CD4-positive, alpha-beta T cell treated with Interferon alpha-2 for 1 hour (primary cell): Measurements from ENCODE around the gene IQGAP3.
A peak's percentile ranks its signal among the peaks of the same experiment; 100 is the strongest.

Experiments used
- DNase-seq, 2 donors: peaks; one replicate each; pipeline ENCODE4 v3.0.0-alpha.2; 2020 to 2022

IQGAP3 gene

GRCh38 chr1:156495401-156496140, 76.8 kb downstream of the IQGAP3 start:
- DNase-seq: no peak

GRCh38 chr1:156494309-156494895, 78.0 kb downstream of the IQGAP3 start:
- DNase-seq: no peak

DNA sequence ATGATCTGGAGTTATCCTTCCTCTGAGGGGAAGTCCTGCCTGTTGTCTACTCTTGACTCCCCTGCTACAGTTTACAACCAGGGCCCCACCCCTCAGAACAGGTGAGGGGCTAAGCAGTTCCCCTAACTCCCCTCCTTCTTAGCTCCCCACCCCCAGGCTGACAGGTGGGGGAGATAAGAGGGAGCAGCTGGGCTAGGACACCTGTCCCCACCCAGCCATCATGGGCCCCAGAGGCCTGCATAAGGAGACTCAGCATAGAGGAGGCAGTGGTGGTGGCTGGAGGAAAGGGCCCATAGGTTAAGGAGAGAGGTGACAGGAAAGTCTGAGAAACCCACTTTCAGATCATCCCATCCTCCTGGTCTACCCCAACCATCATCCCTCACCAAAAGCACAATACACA, 78.6 kb downstream of the IQGAP3 start:
- DNase-seq: no peak

DNA sequence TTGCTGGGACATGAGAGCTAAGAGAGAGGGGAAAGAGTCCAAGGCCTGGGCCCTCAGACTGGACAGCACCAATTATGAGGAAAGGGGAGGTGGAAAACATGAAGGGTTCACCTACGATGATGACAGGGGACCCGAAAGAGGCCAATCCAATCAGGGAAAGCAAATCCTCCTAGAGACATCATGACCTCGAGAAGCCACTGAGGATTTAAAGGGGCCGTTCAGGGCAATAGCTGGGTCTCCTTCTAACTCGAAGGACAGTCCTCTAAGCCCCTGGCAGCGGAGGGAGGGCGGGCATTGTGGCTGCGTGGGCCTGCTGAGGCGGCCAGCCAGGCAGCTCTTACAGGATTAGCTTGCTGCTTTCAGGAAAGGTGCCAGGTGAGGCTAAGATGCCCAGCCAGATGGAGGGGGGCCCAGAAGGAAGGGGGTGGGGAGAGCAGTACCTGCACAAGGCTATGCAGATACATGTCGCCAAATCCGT, 79.2 kb downstream of the IQGAP3 start:
- no peak for DNase-seq

DNA sequence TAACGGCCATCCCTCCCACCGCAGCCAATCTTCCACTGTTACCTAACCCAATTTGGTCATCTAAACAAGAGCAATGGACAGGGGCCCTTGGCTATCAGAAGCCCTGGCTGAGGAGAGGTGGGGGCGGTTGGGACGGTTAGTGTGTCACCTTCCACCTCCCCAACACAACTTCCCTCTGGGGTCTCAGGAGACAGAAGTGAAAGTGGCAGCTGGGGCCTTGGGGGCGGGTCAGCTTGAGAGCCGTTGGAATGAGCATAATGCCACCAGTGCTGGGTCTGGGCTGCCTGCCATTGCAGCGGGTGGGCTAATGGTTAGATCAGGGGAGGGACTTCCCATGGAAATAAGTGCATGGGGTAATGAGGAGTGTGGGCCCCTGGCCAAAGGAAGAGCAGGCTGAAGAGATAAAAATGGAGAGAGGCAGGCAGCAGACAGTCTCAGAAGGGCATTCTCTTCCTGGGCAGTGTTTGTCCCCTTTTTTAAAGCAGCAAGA, 79.7 kb downstream of the IQGAP3 start:
- DNase-seq: peak in 1 of 2 donors; percentile 57

DNA sequence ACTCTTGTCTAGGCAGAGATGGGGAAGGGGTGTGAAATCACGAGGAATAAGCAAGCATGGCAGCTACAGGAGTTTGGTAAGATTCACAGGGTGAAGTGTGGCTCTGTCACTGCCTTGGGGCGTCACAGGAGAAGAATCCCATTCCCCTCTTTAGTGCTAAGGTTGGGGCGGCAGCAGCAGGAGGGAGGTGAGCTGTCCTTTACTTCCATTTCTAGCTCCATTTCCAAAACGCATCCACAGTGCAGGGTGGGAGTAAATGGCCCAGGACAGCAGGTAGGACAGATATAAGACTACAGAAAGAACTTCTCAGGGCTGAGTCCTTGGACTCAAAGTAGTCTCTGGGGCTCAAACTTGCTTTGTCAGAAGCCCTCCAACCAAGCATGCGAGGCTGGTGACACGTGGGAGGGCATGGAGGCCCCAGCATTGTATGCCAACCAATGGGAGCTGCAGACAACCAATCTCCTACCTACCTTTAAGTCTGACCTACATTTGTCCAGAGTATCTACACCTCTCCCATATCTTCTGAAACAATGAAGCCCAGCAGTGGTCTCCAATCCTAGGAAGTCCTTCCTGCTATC, 80.3 kb downstream of the IQGAP3 start:
- DNase-seq: no peak

GRCh38 chr1:156491151-156491949, 81.0 kb downstream of the IQGAP3 start:
- no peak for DNase-seq

DNA sequence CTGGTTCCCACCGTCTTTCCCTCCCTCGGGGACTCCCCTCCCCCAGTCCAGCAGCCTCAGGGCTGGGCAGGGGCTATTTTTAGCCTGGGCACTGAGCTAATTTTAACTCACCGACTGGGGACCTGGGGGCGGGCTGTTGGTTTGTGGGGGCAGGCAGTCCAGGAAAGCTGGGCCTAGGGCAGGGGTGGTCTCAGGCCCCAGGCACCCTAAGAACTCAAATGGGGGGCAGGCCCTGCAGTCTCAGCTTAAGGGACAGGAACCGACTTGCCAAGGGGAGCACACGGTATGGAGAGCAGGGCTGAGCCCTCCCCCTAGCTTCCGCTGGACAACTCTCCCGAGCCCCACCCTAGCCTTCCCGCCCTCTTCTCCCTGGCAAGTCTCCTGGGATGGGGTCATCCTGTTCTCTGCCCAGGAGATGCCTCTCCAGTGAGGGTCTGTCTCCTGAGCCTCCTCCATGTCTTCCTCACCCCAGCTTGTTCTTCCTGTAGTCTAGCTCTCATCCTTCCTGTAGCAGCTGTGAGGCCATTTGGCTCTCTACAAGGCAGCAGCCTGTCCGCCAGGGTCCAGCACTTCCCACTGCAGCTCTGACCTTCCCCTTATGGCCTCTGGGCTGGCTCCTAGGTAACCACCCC, 81.8 kb downstream of the IQGAP3 start:
- no peak for DNase-seq

DNA sequence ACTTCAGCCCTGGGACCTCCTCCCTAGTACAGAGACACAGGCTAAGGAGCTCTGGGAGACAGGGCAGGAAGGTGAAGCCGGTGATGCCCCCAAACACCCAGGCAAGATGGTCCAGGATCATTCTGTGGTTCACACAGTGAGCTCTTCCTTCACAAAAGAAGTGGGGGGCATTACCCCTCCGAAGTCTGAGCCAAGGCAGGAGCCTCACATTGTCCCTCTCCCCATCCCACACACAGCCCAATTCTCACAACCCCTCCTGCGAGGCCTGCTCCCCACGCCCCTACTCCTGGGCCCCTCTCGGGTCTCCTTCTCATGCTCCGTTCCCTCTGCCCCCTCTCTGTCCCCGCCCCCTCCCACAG, 82.5 kb downstream of the IQGAP3 start:
- no peak for DNase-seq

DNA sequence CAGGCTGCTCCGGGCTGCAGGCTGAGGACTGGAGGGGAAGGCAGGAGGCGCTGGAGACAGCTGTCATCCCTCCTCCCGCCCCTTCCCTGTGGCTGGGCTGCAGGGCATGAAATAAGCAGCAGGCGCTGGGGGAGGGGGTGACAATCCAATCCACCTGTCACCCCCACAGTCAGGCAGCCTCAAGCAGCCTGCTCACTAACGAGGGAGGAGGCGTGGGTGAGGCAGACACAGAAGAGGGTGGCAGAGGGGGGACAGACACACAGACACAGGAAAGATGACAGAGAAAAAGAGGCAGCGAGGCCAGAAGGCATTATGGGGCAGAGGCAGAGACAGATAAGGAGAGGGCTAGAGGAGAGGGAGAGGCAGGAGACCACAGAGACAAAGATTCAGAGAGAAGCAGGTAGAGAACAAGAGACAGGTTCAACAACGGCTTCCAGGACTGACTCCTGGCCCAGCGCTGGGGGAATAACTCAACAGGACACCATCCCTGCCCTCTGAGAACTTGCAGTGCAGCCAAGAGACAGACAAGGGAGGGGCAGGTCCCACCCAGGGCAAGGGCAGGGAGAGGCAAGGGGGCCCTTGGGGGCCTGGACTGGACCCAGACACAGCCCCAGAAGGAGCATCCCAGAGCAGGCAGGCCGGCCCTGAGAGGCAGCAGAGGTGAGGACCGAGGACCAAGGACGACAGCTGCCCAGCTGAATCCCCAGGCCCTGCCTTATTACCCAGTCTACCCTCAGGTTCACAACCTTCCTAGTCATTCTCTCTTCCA, 83.0 kb downstream of the IQGAP3 start:
- DNase-seq: peak in 1 of 2 donors; percentile 50

DNA sequence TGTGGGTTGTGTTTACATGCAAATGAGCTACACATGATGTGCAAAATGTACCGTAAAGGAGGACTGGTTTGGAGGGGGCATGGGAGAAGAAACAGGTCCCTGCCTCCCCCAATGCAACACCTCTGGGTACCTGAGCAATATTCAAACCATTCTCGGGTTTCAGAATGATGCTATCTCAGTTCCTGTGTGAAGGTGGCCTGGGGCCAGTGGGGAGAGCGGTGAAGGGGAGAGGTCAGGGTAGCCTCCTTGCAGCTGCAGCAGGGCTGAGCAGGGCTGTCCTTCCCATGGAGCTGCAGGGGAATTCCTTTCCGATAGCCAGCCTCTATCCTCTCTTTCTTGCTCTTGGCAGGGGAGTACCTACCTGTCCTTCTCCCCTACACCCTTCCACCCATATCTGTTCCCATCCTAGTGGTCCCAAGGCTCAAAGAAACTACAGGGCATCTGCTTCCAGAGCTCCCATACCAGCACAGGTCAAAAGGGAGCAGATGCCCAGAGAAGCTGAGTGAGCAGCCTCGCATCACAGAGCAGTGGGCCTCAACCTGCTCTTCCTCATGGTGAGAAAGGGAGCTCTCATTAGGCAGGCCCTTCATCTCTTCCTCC, 83.7 kb downstream of the IQGAP3 start:
- DNase-seq: peak in 1 of 2 donors; percentile 38

DNA sequence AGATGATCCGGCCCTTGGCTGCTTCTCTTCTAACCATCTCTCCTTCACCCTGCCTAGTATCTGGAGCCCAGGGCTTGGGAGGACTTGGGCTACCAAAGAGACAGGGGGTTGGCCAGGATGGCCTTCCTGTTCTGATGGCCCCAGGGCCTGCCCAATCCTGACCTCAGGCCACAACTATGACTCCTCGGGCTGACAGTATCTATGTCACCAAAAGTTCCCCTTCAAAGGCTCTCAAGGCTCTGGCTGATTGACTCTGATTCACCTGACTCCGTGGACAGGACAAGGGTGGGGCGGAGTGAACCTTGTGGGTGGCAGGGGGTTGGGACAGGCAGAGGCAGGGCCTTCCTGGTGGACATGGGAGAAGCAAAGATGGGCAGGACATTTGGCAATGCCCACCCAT, 84.5 kb downstream of the IQGAP3 start:
- DNase-seq: no peak

GRCh38 chr1:156486421-156487344, 85.7 kb downstream of the IQGAP3 start:
- no peak for DNase-seq

GRCh38 chr1:156485984-156486383, 86.4 kb downstream of the IQGAP3 start:
- DNase-seq: no peak

DNA sequence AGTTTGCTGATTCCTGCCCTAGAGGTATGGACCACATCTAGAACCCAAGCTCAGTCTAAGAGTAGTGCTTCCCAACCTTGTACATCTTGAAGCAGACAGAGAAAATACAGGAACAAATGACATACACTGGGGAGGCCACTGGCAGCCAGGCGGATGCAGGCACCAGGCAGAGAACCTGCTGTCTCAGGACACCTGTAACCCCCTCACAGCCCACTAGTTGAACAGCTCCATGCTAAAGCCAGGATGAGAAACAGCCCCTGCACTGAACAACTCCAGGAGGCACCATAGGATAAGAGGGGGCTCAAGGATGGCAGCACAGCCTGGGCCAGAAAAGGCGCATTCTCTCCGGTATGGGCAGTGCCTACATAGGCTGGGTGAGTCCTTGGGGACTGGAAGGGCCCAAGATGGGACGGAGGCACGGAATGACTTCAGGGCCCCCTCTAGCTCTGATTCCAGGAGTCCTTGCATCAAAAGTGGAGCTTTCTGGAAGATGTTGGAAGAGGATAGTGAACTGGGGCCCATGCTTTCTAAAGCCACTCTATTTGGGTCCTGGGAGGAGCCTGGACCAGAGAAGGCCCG, 87.8 kb downstream of the IQGAP3 start:
- DNase-seq: no peak

GRCh38 chr1:156483397-156483796, 89.0 kb downstream of the IQGAP3 start:
- no peak for DNase-seq

DNA sequence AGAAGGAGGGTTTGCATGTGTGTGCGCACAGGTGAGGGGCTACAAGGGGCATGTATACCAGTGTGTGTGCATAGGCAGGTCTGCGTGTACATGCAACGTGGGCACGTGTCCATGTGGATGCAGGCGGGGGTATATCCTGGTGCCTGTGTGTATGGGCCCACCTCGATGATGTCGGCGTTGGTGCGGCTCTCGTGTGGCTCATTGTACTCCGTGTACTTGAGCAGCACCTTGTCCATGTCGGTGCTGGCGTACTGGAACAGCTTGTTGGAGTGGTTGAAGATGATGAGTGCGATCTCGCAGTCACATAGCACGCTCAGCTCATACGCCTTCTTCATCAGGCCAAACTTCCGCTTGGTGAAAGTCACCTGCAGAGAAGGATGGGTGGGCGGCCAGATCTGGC, 90.1 kb downstream of the IQGAP3 start:
- no peak for DNase-seq

DNA sequence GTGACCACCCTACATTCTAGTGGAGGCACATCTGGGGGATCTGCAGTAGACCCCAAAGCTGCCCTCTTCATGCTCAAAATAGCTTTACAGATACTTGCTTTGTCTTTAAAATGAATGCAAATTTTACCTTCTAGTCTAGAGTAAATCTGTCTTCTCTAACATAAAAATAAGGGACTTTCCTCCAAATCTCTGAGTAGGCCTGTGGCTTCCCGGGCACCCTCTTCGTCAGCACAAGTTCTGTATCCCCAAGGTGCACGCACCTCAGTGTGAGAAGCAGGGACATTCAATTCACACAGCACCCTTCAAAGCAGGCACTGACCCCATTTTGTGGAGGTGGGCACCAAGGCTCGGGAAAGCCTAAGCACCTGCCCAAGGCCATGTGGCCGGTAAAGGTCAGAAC, 90.8 kb downstream of the IQGAP3 start:
- no peak for DNase-seq

GRCh38 chr1:156480411-156481192, 91.8 kb downstream of the IQGAP3 start:
- DNase-seq: peak; percentile 80 to 85
